OCI-LY7 (cell line): Measurements from ENCODE around the gene PRAF2. TPM values are rescaled to one million over a fixed set of nuclear protein-coding genes. Genes with fewer than 3 reads are reported as not detected.

ENCODE experiments used
- BruUV-seq: library from RNA; stranded (reverse); fragments of 400-500 nt; replicated peaks from 2 replicates; lab custom pipeline; 2021; lab: Mats Ljungman, UMichigan
- CTCF ChIA-PET: fragments of 300-600 bp; sonication (Branson Sonifier 250); formaldehyde crosslinking; loops from one replicate; lab custom pipeline; 2022; ENCODE audit warnings: antibody characterized with exemption; ENCODE audit not compliant: unreplicated experiment; lab: Charles Lee
- POLR2A ChIA-PET: fragments of 300-600 bp; sonication (Branson Sonifier 250); formaldehyde crosslinking; loops from one replicate; lab custom pipeline; 2022; ENCODE audit warnings: antibody characterized with exemption; lab: Charles Lee
- DNase-seq: peaks from one replicate; pipeline ENCODE4 v3.0.0-alpha.2; 2015; ENCODE audit warnings: low spot score
- H2AFZ ChIP-seq: fragments of 200-600 bp; sonication (generic), shearing (Covaris generic); 2 replicates; pipeline ENCODE4 v1.6.1; 2014; ENCODE audit warnings: mild to moderate bottlenecking, antibody characterized with exemption, low read length, moderate library complexity
- H3K27ac ChIP-seq: fragments of 200-600 bp; sonication (generic); 2 replicates; pipeline ENCODE4 v1.5.1; 2014; ENCODE audit warnings: mixed run types, low read depth, mild to moderate bottlenecking, moderate library complexity, low read length, inconsistent platforms; ENCODE audit not compliant: poor library complexity, severe bottlenecking
- H3K36me3 ChIP-seq: fragments of 200-600 bp; sonication (generic); 2 replicates; pipeline ENCODE4 v1.6.1; 2014; ENCODE audit warnings: mild to moderate bottlenecking, antibody characterized with exemption, low read length, moderate library complexity, mixed read lengths; ENCODE audit not compliant: insufficient read depth
- H3K4me1 ChIP-seq: fragments of 200-600 bp; sonication (generic); 2 replicates; pipeline ENCODE4 v1.5.1; 2014; ENCODE audit warnings: mild to moderate bottlenecking, low read length; ENCODE audit not compliant: insufficient read depth, poor library complexity, severe bottlenecking
- H3K4me2 ChIP-seq: fragments of 200-600 bp; sonication (generic); 2 replicates; pipeline ENCODE4 v1.6.1; 2014; ENCODE audit warnings: mild to moderate bottlenecking, low read length
- H3K4me3 ChIP-seq: fragments of 200-600 bp; sonication (generic); 2 replicates; pipeline ENCODE4 v1.5.1; 2014; ENCODE audit warnings: mild to moderate bottlenecking, low read depth, low read length; ENCODE audit not compliant: poor library complexity, severe bottlenecking
- H3K79me2 ChIP-seq: fragments of 200-600 bp; sonication (generic); 2 replicates; pipeline ENCODE4 v1.6.1; 2016; ENCODE audit warnings: low read depth, mild to moderate bottlenecking, low read length, moderate library complexity, mixed read lengths; ENCODE audit not compliant: insufficient read depth
- H3K9me2 ChIP-seq: fragments of 200-600 bp; sonication (generic); 2 replicates; pipeline ENCODE4 v1.6.1; 2016; ENCODE audit warnings: mild to moderate bottlenecking, low read length, mixed read lengths; ENCODE audit not compliant: insufficient read depth
- H3K9me3 ChIP-seq: fragments of 200-600 bp; sonication (generic); 2 replicates; pipeline ENCODE4 v1.6.1; 2014; ENCODE audit warnings: mild to moderate bottlenecking, mixed run types, low read length, mixed read lengths
- H4K20me1 ChIP-seq: fragments of 200-600 bp; sonication (generic); 2 replicates; pipeline ENCODE4 v1.6.1; 2014; ENCODE audit warnings: mild to moderate bottlenecking, antibody characterized with exemption, low read length, moderate library complexity, mixed read lengths; ENCODE audit not compliant: insufficient read depth
- CTCF ChIP-seq: fragments of 200-600 bp; sonication (generic); conservative IDR thresholded peaks from 2 replicates; pipeline ENCODE4 v1.5.1; 2014; ENCODE audit warnings: mild to moderate bottlenecking, antibody characterized with exemption, low read length, moderate library complexity, mixed read lengths
- EZH2phosphoT487 ChIP-seq: fragments of 200-600 bp; sonication (generic); IDR thresholded peaks from 2 replicates; pipeline ENCODE4 v1.6.1; 2018; ENCODE audit warnings: low read depth, borderline replicate concordance, mild to moderate bottlenecking, mixed run types, antibody characterized with exemption, low read length, moderate library complexity, mixed read lengths
- intact Hi-C: fragments of 100-400 bp; cut with micrococcal nuclease; formaldehyde crosslinking; loops from one replicate; pipeline ENCODE4 v1.10.0; 2022; ENCODE audit not compliant: unreplicated experiment
- total RNA-seq, 2 experiments: library from RNA; depleted of rRNA in 1 of 2; stranded (reverse); fragments of >200 nt in 1 of 2; shearing (Covaris generic) in 1 of 2; gene quantifications; 2 replicates each; pipeline ENCODE4 v1.2.3, GENCODE V29; 2014 to 2022

PRAF2 gene
- total RNA-seq, 2 experiments from 2014 or later: 2.3 to 20.3 TPM

DNA sequence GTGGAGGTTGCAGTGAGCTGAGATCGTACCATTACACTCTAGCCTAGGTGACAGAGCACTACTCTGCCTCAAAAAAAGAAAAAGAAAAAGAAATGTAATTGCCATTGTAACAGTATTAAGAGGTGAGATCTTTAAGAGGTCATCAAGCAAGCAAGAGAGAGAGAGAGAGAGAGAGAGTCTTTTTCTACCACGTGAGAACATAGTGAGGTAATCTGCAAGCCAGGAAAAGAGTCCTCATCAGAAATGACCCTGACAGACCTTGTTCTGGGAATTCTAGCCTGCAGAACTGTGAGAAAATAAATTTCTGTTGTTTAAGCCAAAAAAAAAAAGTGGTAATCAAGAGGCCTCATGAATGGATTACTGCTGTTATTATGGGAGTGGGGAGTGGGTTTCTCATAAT lies 34.8 kb upstream of the PRAF2 start:
- no peaks in the 10 kb centered on the region for H3K4me1 ChIP-seq
- peaks cover 15% of the 10 kb centered on the region for H3K36me3 ChIP-seq
- H2AFZ ChIP-seq: no peak overlapping the region
- POLR2A ChIA-PET: no interaction called here
- H3K4me2 ChIP-seq: no peak overlapping the region
- H3K9me2 ChIP-seq: no peaks in the 10 kb centered on the region
- TF ChIP-seq CTCF: no peak
- TF ChIP-seq EZH2phosphoT487: no peak
- H4K20me1 ChIP-seq: no peaks in the 10 kb centered on the region
- H3K27ac ChIP-seq: no peak overlapping the region
- no peak overlapping the region for H3K4me3 ChIP-seq
- no peaks in the 10 kb centered on the region for H3K9me3 ChIP-seq
- intact Hi-C loops: no loop called here
- no TSS peak for BruUV-seq
- CTCF ChIA-PET: no interaction called here
- H3K79me2 ChIP-seq: no peaks in the 10 kb centered on the region
- DNase-seq: no peak

DNA sequence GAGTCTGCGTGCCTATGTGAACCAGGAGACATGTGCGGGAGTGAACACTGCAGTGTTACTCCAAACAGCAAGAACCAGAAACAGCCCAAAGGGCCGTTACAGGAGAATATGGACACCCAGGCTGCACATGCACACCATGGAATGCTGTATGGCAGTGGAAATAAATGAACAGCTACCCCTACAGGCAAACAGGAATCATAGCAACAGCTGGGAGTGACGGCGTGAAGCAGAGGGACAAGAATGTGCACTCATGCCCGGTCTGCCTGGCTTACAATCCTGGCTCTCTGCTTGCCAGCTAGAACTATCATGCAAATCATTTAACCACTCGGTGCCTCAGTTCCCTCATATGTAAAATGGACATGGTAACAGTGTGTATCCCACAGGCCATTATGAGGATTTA lies 33.1 kb upstream of the PRAF2 start:
- Histone ChIP-seq H3K79me2 (no peaks in the 10 kb centered on the region), H3K27ac (no peak overlapping the region), H3K36me3 (peaks cover 10% of the 10 kb centered on the region), H3K9me3 (no peaks in the 10 kb centered on the region), H3K4me1 (peaks cover 5% of the 10 kb centered on the region), H2AFZ (no peak overlapping the region), H3K4me2 (no peak overlapping the region), H3K9me2 (no peaks in the 10 kb centered on the region), H4K20me1 (no peaks in the 10 kb centered on the region), H3K4me3 (no peak overlapping the region)
- no TSS peak for BruUV-seq
- POLR2A ChIA-PET: no interaction called here
- peak; percentile 24 for DNase-seq
- CTCF ChIA-PET: no interaction called here
- peak; percentile 64 for TF ChIP-seq CTCF
- TF ChIP-seq EZH2phosphoT487: no peak
- intact Hi-C loops: no loop called here

GRCh38 chrX:49106296-49106695 lies 32.5 kb upstream of the PRAF2 start:
- no TSS peak for BruUV-seq
- H3K9me2 ChIP-seq: no peaks in the 10 kb centered on the region
- no peaks in the 10 kb centered on the region for H3K79me2 ChIP-seq
- H3K4me3 ChIP-seq: no peak overlapping the region
- no peak overlapping the region for H3K27ac ChIP-seq
- ChIA-PET CTCF (no interaction called here), POLR2A (no interaction called here)
- peaks cover 11% of the 10 kb centered on the region for H3K4me1 ChIP-seq
- no peaks in the 10 kb centered on the region for H4K20me1 ChIP-seq
- H3K36me3 ChIP-seq: peaks cover 10% of the 10 kb centered on the region
- H3K4me2 ChIP-seq: no peak overlapping the region
- no peaks in the 10 kb centered on the region for H3K9me3 ChIP-seq
- intact Hi-C loops: no loop called here
- no peak for TF ChIP-seq EZH2phosphoT487
- TF ChIP-seq CTCF: no peak
- H2AFZ ChIP-seq: no peak overlapping the region
- DNase-seq: no peak
